Neural progenitor cell (in vitro differentiated cells): Measurements from ENCODE around the gene DISC1. TPM values are rescaled to one million over a fixed set of nuclear protein-coding genes. Genes with fewer than 3 reads are reported as not detected.

Experiments
- DNase-seq: peaks from one replicate; pipeline ENCODE4 v3.0.0-alpha.2; 2016; ENCODE audit warnings: low spot score
- H2AFZ ChIP-seq: fragments of 200-600 bp; sonication (generic); replicated peaks from 2 replicates; pipeline ENCODE4 v1.6.1; 2016; ENCODE audit warnings: antibody characterized with exemption
- H3F3A ChIP-seq: fragments of 200-600 bp; sonication (generic); 2 replicates; pipeline ENCODE4 v1.6.1; 2016; ENCODE audit warnings: antibody characterized with exemption, low read depth
- H3K27ac ChIP-seq: fragments of 200-600 bp; sonication (generic); 2 replicates; pipeline ENCODE4 v1.5.1; 2016; ENCODE audit warnings: mild to moderate bottlenecking
- H3K27me3 ChIP-seq: fragments of 200-600 bp; sonication (generic); 2 replicates; pipeline ENCODE4 v1.6.1; 2016; ENCODE audit warnings: mild to moderate bottlenecking, moderate library complexity
- H3K36me3 ChIP-seq: fragments of 200-600 bp; sonication (generic); 2 replicates; pipeline ENCODE4 v1.5.1; 2016
- H3K4me1 ChIP-seq: fragments of 200-600 bp; sonication (generic); 2 replicates; pipeline ENCODE4 v1.6.1; 2016; ENCODE audit warnings: mixed run types
- H3K4me2 ChIP-seq: fragments of 200-600 bp; sonication (generic); 2 replicates; pipeline ENCODE4 v1.6.1; 2016
- H3K4me3 ChIP-seq: fragments of 200-600 bp; sonication (generic); 2 replicates; pipeline ENCODE4 v1.5.1; 2016
- H3K79me2 ChIP-seq: fragments of 200-600 bp; sonication (generic); 2 replicates; pipeline ENCODE4 v1.6.1; 2016; ENCODE audit warnings: low read depth
- H3K9ac ChIP-seq: fragments of 200-600 bp; sonication (generic); 2 replicates; pipeline ENCODE4 v1.6.1; 2016
- H3K9me3 ChIP-seq: fragments of 200-600 bp; sonication (generic); 2 replicates; pipeline ENCODE4 v1.5.1; 2016; ENCODE audit warnings: low read depth
- H4K20me1 ChIP-seq: fragments of 200-600 bp; sonication (generic); 2 replicates; pipeline ENCODE4 v1.6.1; 2016; ENCODE audit warnings: low read depth
- H3K27ac Mint-ChIP-seq: 3 replicates; pipeline ENCODE4 v1.8.0; 2021; ENCODE audit warnings: mixed read lengths
- H3K27me3 Mint-ChIP-seq: 2 replicates; pipeline ENCODE4 v1.8.0; 2022; ENCODE audit warnings: low read depth, mild to moderate bottlenecking, inconsistent platforms, moderate library complexity, mixed read lengths; ENCODE audit not compliant: insufficient read depth
- H3K36me3 Mint-ChIP-seq: 3 replicates; pipeline ENCODE4 v1.8.0; 2021; ENCODE audit warnings: mixed read lengths
- H3K4me1 Mint-ChIP-seq: 3 replicates; pipeline ENCODE4 v1.8.0; 2021; ENCODE audit warnings: mixed read lengths
- H3K4me3 Mint-ChIP-seq: 3 replicates; pipeline ENCODE4 v1.8.0; 2021; ENCODE audit warnings: mild to moderate bottlenecking, moderate library complexity, mixed read lengths
- H3K9me3 Mint-ChIP-seq: 3 replicates; pipeline ENCODE4 v1.8.0; 2020; ENCODE audit warnings: mixed read lengths
- CTCF ChIP-seq: fragments of 200-600 bp; sonication (generic); IDR thresholded peaks from 2 replicates; pipeline ENCODE4 v1.5.1; 2017; ENCODE audit warnings: antibody characterized with exemption, mild to moderate bottlenecking
- EZH2 ChIP-seq: fragments of 200-600 bp; sonication (generic); IDR thresholded peaks from 2 replicates; pipeline ENCODE4 v1.6.1; 2017; ENCODE audit warnings: antibody characterized with exemption, mild to moderate bottlenecking, moderate library complexity
- EZH2phosphoT487 ChIP-seq: fragments of 200-600 bp; sonication (generic); IDR thresholded peaks from 2 replicates; pipeline ENCODE4 v1.6.1; 2017; ENCODE audit warnings: antibody characterized with exemption
- total RNA-seq: library from RNA; depleted of rRNA; stranded (reverse); fragments of >200 nt; gene quantifications from 2 replicates; pipeline ENCODE4 v1.2.3, GENCODE V29; 2015; ENCODE audit warnings: low replicate concordance

DISC1 gene
- total RNA-seq, 1 donor from 2014 or later = 1.8 TPM

- Histone ChIP-seq H3K9ac (no peak overlapping the region), H3K4me3 (no peak overlapping the region), H3K79me2 (no peaks in the 10 kb centered on the region), H3K4me2 (no peak overlapping the region), H4K20me1 (no peaks in the 10 kb centered on the region), H3K36me3 (no peaks in the 10 kb centered on the region), H3K4me1 (no peaks in the 10 kb centered on the region), H3F3A (no peaks in the 10 kb centered on the region), H2AFZ (no peak overlapping the region), H3K27ac (no peak overlapping the region), H3K9me3 (no peaks in the 10 kb centered on the region), H3K27me3 (no peaks in the 10 kb centered on the region)
- no peaks in the 10 kb centered on the region for H3K9me3 Mint-ChIP-seq
- H3K27me3 Mint-ChIP-seq = peaks cover 2% of the 10 kb centered on the region
- peaks cover 2% of the 10 kb centered on the region for H3K36me3 Mint-ChIP-seq
- H3K27ac Mint-ChIP-seq = no peak overlapping the region
- DNase-seq = no peak
- no peak overlapping the region for H3K4me3 Mint-ChIP-seq
- TF ChIP-seq EZH2phosphoT487 (no peak), CTCF (no peak), EZH2 (no peak)
- no peaks in the 10 kb centered on the region for H3K4me1 Mint-ChIP-seq
Observed at GRCh38 chr1:231814521-231814920, 187.9 kb downstream of the DISC1 start.

GRCh38 chr1:231817801-231818200 is 191.2 kb downstream of the DISC1 start:
- H3K9ac ChIP-seq = no peak overlapping the region
- no peaks in the 10 kb centered on the region for H3K36me3 ChIP-seq
- no peaks in the 10 kb centered on the region for H4K20me1 ChIP-seq
- H3K9me3 Mint-ChIP-seq = no peaks in the 10 kb centered on the region
- no peak for TF ChIP-seq CTCF
- TF ChIP-seq EZH2 = no peak
- no peak for TF ChIP-seq EZH2phosphoT487
- H3K79me2 ChIP-seq = no peaks in the 10 kb centered on the region
- H3K4me1 Mint-ChIP-seq = no peaks in the 10 kb centered on the region
- no peak overlapping the region for H3K4me2 ChIP-seq
- H3K27ac ChIP-seq = no peak overlapping the region
- H3K4me3 ChIP-seq = no peak overlapping the region
- H3F3A ChIP-seq = no peaks in the 10 kb centered on the region
- H3K27ac Mint-ChIP-seq = no peak overlapping the region
- H3K36me3 Mint-ChIP-seq = no peaks in the 10 kb centered on the region
- H2AFZ ChIP-seq = no peak overlapping the region
- H3K9me3 ChIP-seq = no peaks in the 10 kb centered on the region
- no peaks in the 10 kb centered on the region for H3K27me3 ChIP-seq
- no peak for DNase-seq
- no peak overlapping the region for H3K4me3 Mint-ChIP-seq
- no peaks in the 10 kb centered on the region for H3K27me3 Mint-ChIP-seq
- no peaks in the 10 kb centered on the region for H3K4me1 ChIP-seq

- no peak for DNase-seq
- H3K4me3 ChIP-seq = no peak overlapping the region
Observed at GRCh38 chr1:231818337-231818736, 191.7 kb downstream of the DISC1 start.

More at GRCh38 chr1:231818337-231818736, 191.7 kb downstream of the DISC1 start:
- Mint-ChIP-seq H3K36me3 (no peaks in the 10 kb centered on the region), H3K9me3 (no peaks in the 10 kb centered on the region), H3K27me3 (no peaks in the 10 kb centered on the region), H3K4me3 (no peak overlapping the region), H3K4me1 (no peaks in the 10 kb centered on the region), H3K27ac (no peak overlapping the region)
- Histone ChIP-seq H3K36me3 (no peaks in the 10 kb centered on the region), H3K27ac (no peak overlapping the region), H3K27me3 (no peaks in the 10 kb centered on the region), H3K4me1 (no peaks in the 10 kb centered on the region), H4K20me1 (no peaks in the 10 kb centered on the region), H3K9me3 (no peaks in the 10 kb centered on the region), H3K79me2 (no peaks in the 10 kb centered on the region), H2AFZ (no peak overlapping the region), H3F3A (no peaks in the 10 kb centered on the region), H3K4me2 (no peak overlapping the region), H3K9ac (no peak overlapping the region)
- no peak for TF ChIP-seq EZH2
- TF ChIP-seq EZH2phosphoT487 = no peak
- TF ChIP-seq CTCF = no peak
